Liver (tissue), 9 donors: Measurements from ENCODE around the gene ZNF574. TPM values are rescaled to one million over a fixed set of nuclear protein-coding genes. Genes with fewer than 3 reads are reported as not detected.

ENCODE experiments used
- DNase-seq: peaks from one replicate; pipeline ENCODE4 v3.0.0-alpha.2; 2017; ENCODE audit warnings: low spot score
- H3K27ac ChIP-seq, 2 donors: one replicate each; pipeline ENCODE4 v1.7.0; 2013; ENCODE audit warnings: inconsistent platforms in 2 of 2, low read length in 2 of 2, control low read depth in 1 of 2, low read depth in 1 of 2, mild to moderate bottlenecking in 1 of 2
- H3K27me3 ChIP-seq, 4 donors: one replicate each; pipeline versions ENCODE4 v1.6.1 to v1.7.0; 2013; ENCODE audit warnings: low read length in 3 of 4, inconsistent platforms in 1 of 4, mild to moderate bottlenecking in 1 of 4, moderate library complexity in 1 of 4; ENCODE audit not compliant: control insufficient read depth in 4 of 4, insufficient read depth in 4 of 4
- H3K36me3 ChIP-seq, 4 donors: one replicate each; pipeline versions ENCODE4 v1.6.1 to v1.7.0; 2013; ENCODE audit warnings: low read length in 3 of 4, mild to moderate bottlenecking in 3 of 4, low read depth in 1 of 4, moderate library complexity in 1 of 4; ENCODE audit not compliant: control insufficient read depth in 4 of 4, insufficient read depth in 3 of 4
- H3K4me1 ChIP-seq, 4 donors: one replicate each; pipeline versions ENCODE4 v1.6.1 to v1.7.0; 2013; ENCODE audit warnings: low read length in 3 of 4, mild to moderate bottlenecking in 3 of 4, moderate library complexity in 1 of 4; ENCODE audit not compliant: control insufficient read depth in 4 of 4, insufficient read depth in 4 of 4
- H3K4me3 ChIP-seq, 3 donors: one replicate each; pipeline versions ENCODE4 v1.6.1 to v1.7.0; 2013; ENCODE audit warnings: low read length in 3 of 3, control low read depth in 1 of 3, low read depth in 1 of 3, mild to moderate bottlenecking in 1 of 3
- H3K9ac ChIP-seq, 2 donors: one replicate each; pipeline ENCODE4 v1.7.0; 2013; ENCODE audit warnings: low read length in 2 of 2, mild to moderate bottlenecking in 2 of 2, moderate library complexity in 2 of 2, control low read depth in 1 of 2, low read depth in 1 of 2
- H3K9me3 ChIP-seq, 4 donors: one replicate each; pipeline versions ENCODE4 v1.6.1 to v1.7.0; 2013; ENCODE audit warnings: low read length in 3 of 4; ENCODE audit not compliant: control insufficient read depth in 4 of 4
- FOXA1 ChIP-seq: IDR thresholded peaks from 2 replicates; pipeline ENCODE4 v1.6.1; 2016; ENCODE audit warnings: antibody characterized with exemption
- FOXA2 ChIP-seq: IDR thresholded peaks from 2 replicates; pipeline ENCODE4 v1.6.1; 2016; ENCODE audit warnings: antibody characterized with exemption
- GABPA ChIP-seq, 2 donors: IDR thresholded peaks in 1 of 2; conservative IDR thresholded peaks in 1 of 2; 2 replicates each; pipeline ENCODE4 v1.6.1; 2016; ENCODE audit warnings: antibody characterized with exemption in 2 of 2, mild to moderate bottlenecking in 1 of 2, moderate library complexity in 1 of 2
- HNF4A ChIP-seq, 2 donors: conservative IDR thresholded peaks; 2 replicates each; pipeline ENCODE4 v1.6.1; 2016; ENCODE audit warnings: antibody characterized with exemption in 2 of 2, mild to moderate bottlenecking in 2 of 2
- HNF4G ChIP-seq: IDR thresholded peaks from 2 replicates; pipeline ENCODE4 v1.6.1; 2016; ENCODE audit warnings: antibody characterized with exemption
- JUND ChIP-seq, 2 donors: IDR thresholded peaks; 2 replicates each; pipeline ENCODE4 v1.6.1; 2016; ENCODE audit warnings: antibody characterized with exemption in 2 of 2
- NR2F2 ChIP-seq: IDR thresholded peaks from 2 replicates; pipeline ENCODE4 v1.6.1; 2016; ENCODE audit warnings: antibody characterized with exemption
- RAD21 ChIP-seq, 2 donors: IDR thresholded peaks; 2 replicates each; pipeline ENCODE4 v1.6.1; 2016; ENCODE audit warnings: antibody characterized with exemption in 2 of 2, mild to moderate bottlenecking in 2 of 2
- REST ChIP-seq: IDR thresholded peaks from 2 replicates; pipeline ENCODE4 v1.6.1; 2016; ENCODE audit warnings: antibody characterized with exemption, mild to moderate bottlenecking
- SP1 ChIP-seq: IDR thresholded peaks from 2 replicates; pipeline ENCODE4 v1.6.1; 2018; ENCODE audit warnings: antibody characterized with exemption, mild to moderate bottlenecking
- ZBTB33 ChIP-seq: IDR thresholded peaks from 2 replicates; pipeline ENCODE4 v1.6.1; 2016; ENCODE audit warnings: antibody characterized with exemption
- WGBS: extraction: QIAGEN DNeasy Blood & Tissue Kit; methylation state at CpG from one replicate; pipeline ENCODE4 v1.1.7; 2013; 5-methylcytosine and 5-hydroxymethylcytosine counted together
- polyA plus RNA-seq, 2 donors: library from polyadenylated mRNA; stranded (reverse) in 1 of 2; unstranded in 1 of 2; fragments of 200-250 nt in 1 of 2; fragments of >200 nt in 1 of 2; fragmentation: Nextera tagmentation in 1 of 2; extraction: Ambion mirVana in 1 of 2; gene quantifications; one replicate each; pipeline versions ENCODE4 v1.2.1 to v1.2.3, GENCODE V29; 2013 to 2015
- total RNA-seq, 2 donors: library from RNA; depleted of rRNA; stranded (reverse); fragments of >200 nt; gene quantifications; one replicate each; pipeline ENCODE4 v1.2.3, GENCODE V29; 2014
- TF ChIP-seq, protein P1 (sequence below): fragments of 150-350 bp; IDR thresholded peaks from 2 replicates; pipeline ENCODE4 v1.5.1; 2017; ENCODE audit warnings: improper control_type of control experiment, low read depth, low read length; ENCODE audit not compliant: missing input control
- TF ChIP-seq, protein P2 (sequence below): IDR thresholded peaks from 2 replicates; pipeline ENCODE4 v1.6.1; 2016; ENCODE audit warnings: antibody characterized with exemption
- donor health status: healthy.
- donor health status: healthy.
- donor health status: healthy.
- donor health status: healthy.
- donor health status: healthy.

ZNF574 gene
- total and polyA plus RNA-seq, 4 donors: 3.3 to 7.4 (median 6.5) TPM

GRCh38 chr19:42069619-42070351 is 6.2 kb upstream of the ZNF574 start, which contains the start of gene GRIK5:
TSS of gene GRIK5 (minus strand) at chr19:42070206. CDS start at chr19:42065770, 4,436 bp downstream.
- Histone ChIP-seq H3K4me3 (no peak within 1 kb of the TSS), H3K27me3 (peaks cover 0 to 8% (median 2%) of the 10 kb centered on the region in 4 donors), H3K9me3 (no peaks in the 10 kb centered on the region), H3K4me1 (peaks cover 0 to under 1% (median under 1%) of the 10 kb centered on the region in 4 donors), H3K36me3 (no peaks in the 10 kb centered on the region), H3K27ac (no peak within 1 kb of the TSS), H3K9ac (no peak within 1 kb of the TSS)
- no peak for DNase-seq
- TF ChIP-seq HNF4G: no peak
- no peak for TF ChIP-seq FOXA1
- TF ChIP-seq NR2F2: no peak
- no peak for TF ChIP-seq SP1
- TF ChIP-seq RAD21 (IDR thresholded peaks at IDR 0.05): no peak
- no peak for TF ChIP-seq ZBTB33
- 18% methylated on average over 29 of the region's 29 CpGs for WGBS

GRCh38 chr19:42071247-42071646 is 4.7 kb upstream of the ZNF574 start:
- Histone ChIP-seq H3K4me1 (peaks cover 0 to 6% (median 3%) of the 10 kb centered on the region in 4 donors), H3K36me3 (no peaks in the 10 kb centered on the region), H3K27me3 (peaks cover 0 to 8% (median 2%) of the 10 kb centered on the region in 4 donors), H3K27ac (no peak overlapping the region), H3K9me3 (no peaks in the 10 kb centered on the region), H3K4me3 (no peak overlapping the region), H3K9ac (no peak overlapping the region)
- no peak for DNase-seq
- WGBS: 90% methylated on average over 12 of the region's 12 CpGs
- TF ChIP-seq REST: no peak
- no peak for TF ChIP-seq NR2F2

GRCh38 chr19:42074513-42075363 is 1.2 kb upstream of the ZNF574 start:
- Histone ChIP-seq H3K4me3 (peak overlapping the region; percentile 54 to 94 (median 77)), H3K9ac (peak overlapping the region; percentile 93 to 98), H3K4me1 (peaks cover 6 to 21% (median 14%) of the 10 kb centered on the region in 4 donors), H3K36me3 (peaks cover 5 to 14% (median 11%) of the 10 kb centered on the region in 4 donors), H3K27me3 (no peaks in the 10 kb centered on the region), H3K9me3 (no peaks in the 10 kb centered on the region), H3K27ac (peak overlapping the region; percentile 97 to 98)
- 72% methylated on average over 27 of the region's 27 CpGs for WGBS
- DNase-seq: peak; percentile 58
- TF ChIP-seq FOXA1 (no peak), HNF4A (conservative IDR thresholded peaks at IDR 0.05) (no peak), JUND (IDR thresholded peaks at IDR 0.05) (no peak), ZBTB33 (no peak), GABPA (IDR thresholded peaks at IDR 0.05 in 1 of 2, conservative IDR thresholded peaks at IDR 0.05 in 1 of 2) (no peak), RAD21 (IDR thresholded peaks at IDR 0.05) (no peak), FOXA2 (no peak), NR2F2 (no peak), HNF4G (no peak), SP1 (no peak)
- TF ChIP-seq, protein P1, sequence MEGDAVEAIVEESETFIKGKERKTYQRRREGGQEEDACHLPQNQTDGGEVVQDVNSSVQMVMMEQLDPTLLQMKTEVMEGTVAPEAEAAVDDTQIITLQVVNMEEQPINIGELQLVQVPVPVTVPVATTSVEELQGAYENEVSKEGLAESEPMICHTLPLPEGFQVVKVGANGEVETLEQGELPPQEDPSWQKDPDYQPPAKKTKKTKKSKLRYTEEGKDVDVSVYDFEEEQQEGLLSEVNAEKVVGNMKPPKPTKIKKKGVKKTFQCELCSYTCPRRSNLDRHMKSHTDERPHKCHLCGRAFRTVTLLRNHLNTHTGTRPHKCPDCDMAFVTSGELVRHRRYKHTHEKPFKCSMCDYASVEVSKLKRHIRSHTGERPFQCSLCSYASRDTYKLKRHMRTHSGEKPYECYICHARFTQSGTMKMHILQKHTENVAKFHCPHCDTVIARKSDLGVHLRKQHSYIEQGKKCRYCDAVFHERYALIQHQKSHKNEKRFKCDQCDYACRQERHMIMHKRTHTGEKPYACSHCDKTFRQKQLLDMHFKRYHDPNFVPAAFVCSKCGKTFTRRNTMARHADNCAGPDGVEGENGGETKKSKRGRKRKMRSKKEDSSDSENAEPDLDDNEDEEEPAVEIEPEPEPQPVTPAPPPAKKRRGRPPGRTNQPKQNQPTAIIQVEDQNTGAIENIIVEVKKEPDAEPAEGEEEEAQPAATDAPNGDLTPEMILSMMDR: no peak
- TF ChIP-seq, protein P2, sequence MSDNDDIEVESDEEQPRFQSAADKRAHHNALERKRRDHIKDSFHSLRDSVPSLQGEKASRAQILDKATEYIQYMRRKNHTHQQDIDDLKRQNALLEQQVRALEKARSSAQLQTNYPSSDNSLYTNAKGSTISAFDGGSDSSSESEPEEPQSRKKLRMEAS: no peak
